Panc1 (cell line): Measurements from ENCODE around the gene ZMYND10. TPM values are rescaled to one million over a fixed set of nuclear protein-coding genes. Genes with fewer than 3 reads are reported as not detected.
A peak's percentile ranks its signal among the peaks of the same experiment; 100 is the strongest.

Source experiments
- ATAC-seq: fragments of 200-7000 bp; cut with Tn5 transposase; 2 replicates; pipeline ENCODE4 v1.9.1; 2020; ENCODE audit warnings: mild to moderate bottlenecking, moderate library complexity
- BruUV-seq: library from RNA; stranded (reverse); fragments of 400-500 nt; replicated peaks from 2 replicates; lab custom pipeline; 2021; lab: Mats Ljungman, UMichigan
- CTCF ChIA-PET: fragments of 300-600 bp; sonication (Branson Sonifier 250); formaldehyde crosslinking; loops from one replicate; lab custom pipeline; 2022; ENCODE audit warnings: antibody characterized with exemption; lab: Charles Lee
- POLR2A ChIA-PET: fragments of 300-600 bp; sonication (Branson Sonifier 250); formaldehyde crosslinking; loops from one replicate; lab custom pipeline; 2022; ENCODE audit warnings: antibody characterized with exemption; lab: Charles Lee
- DNase-seq: peaks from one replicate; pipeline ENCODE4 v3.0.0-alpha.2; 2010; ENCODE audit warnings: low read depth, low spot score
- H3K27ac ChIP-seq: 2 replicates; pipeline ENCODE4 v1.5.1; 2011; ENCODE audit warnings: mild to moderate bottlenecking, low read length, inconsistent platforms
- H3K27me3 ChIP-seq: fragments of 200-500 bp; sonication (Bioruptor generic); 2 replicates; pipeline ENCODE4 v1.6.0; 2014; ENCODE audit warnings: low read length, inconsistent platforms; ENCODE audit not compliant: control insufficient read depth, insufficient read depth
- H3K36me3 ChIP-seq: fragments of 200-500 bp; sonication (Bioruptor generic); 2 replicates; pipeline ENCODE4 v1.5.1; 2014; ENCODE audit warnings: inconsistent platforms, mild to moderate bottlenecking, low read length, moderate library complexity; ENCODE audit not compliant: control insufficient read depth, insufficient read depth
- H3K4me1 ChIP-seq: 2 replicates; pipeline ENCODE4 v1.5.1; 2011; ENCODE audit warnings: inconsistent platforms, mild to moderate bottlenecking, low read length, moderate library complexity; ENCODE audit not compliant: control insufficient read depth, insufficient read depth
- H3K4me3 ChIP-seq, 2 experiments: 2 replicates each; pipeline ENCODE4 v1.5.1; 2011 to 2012; ENCODE audit warnings: low read depth in 2 of 2, low read length in 2 of 2, mild to moderate bottlenecking in 2 of 2, inconsistent platforms in 1 of 2, moderate library complexity in 1 of 2
- H3K9me3 ChIP-seq: fragments of 200-500 bp; sonication (Bioruptor generic); 2 replicates; pipeline ENCODE4 v1.5.1; 2014; ENCODE audit warnings: low read depth, mild to moderate bottlenecking, inconsistent platforms, low read length, moderate library complexity; ENCODE audit not compliant: control insufficient read depth, insufficient read depth
- POLR2AphosphoS5 ChIP-seq: IDR thresholded peaks from 2 replicates; pipeline ENCODE4 v1.6.1; 2012; ENCODE audit warnings: mild to moderate bottlenecking, low read depth, low read length, moderate library complexity
- TCF7L2 ChIP-seq: IDR thresholded peaks from 2 replicates; pipeline ENCODE4 v1.6.1; 2011; ENCODE audit warnings: mild to moderate bottlenecking, low read depth, low read length, inconsistent platforms
- in situ Hi-C: cut with HindIII; loops from 2 replicates; pipeline ENCODE4 v1.10.0; 2016; ENCODE audit warnings: low sequenced_read_pairs, low pct_unique_long_range_greater_than_20kb
- intact Hi-C: fragments of 100-400 bp; cut with micrococcal nuclease; formaldehyde crosslinking; loops from one replicate; pipeline ENCODE4 v1.10.0; 2022; ENCODE audit not compliant: unreplicated experiment
- total RNA-seq: library from RNA; stranded (reverse); gene quantifications from one replicate; pipeline ENCODE4 v1.2.1, GENCODE V29; 2021; ENCODE audit not compliant: unreplicated experiment

ZMYND10 gene
- total RNA-seq, 1 experiment from 2014 or later, result 3.6 TPM

- no TSS peak for BruUV-seq
- in situ Hi-C loops (no loop called here), intact Hi-C loops (no loop called here)
- H3K4me1 ChIP-seq, result peaks cover 9% of the 10 kb centered on the region
- H3K27ac ChIP-seq, result peak within 1 kb of the TSS; percentile 93
- peak; percentile 54; the same call in 1 of the 2 replicates for TF ChIP-seq POLR2AphosphoS5
- no peak for TF ChIP-seq TCF7L2
- H3K27me3 ChIP-seq, result no peaks in the 10 kb centered on the region
- ATAC-seq (peak; percentile 98), DNase-seq (peak; percentile 83)
- ChIA-PET CTCF (interaction anchor here (0.6 to 0.7 kb wide), 2 partner anchors 55 to 66 kb away, joined by 3 to 13 read pairs; no protein-coding TSS in a partner anchor), POLR2A (no interaction called here)
- H3K36me3 ChIP-seq, result no peaks in the 10 kb centered on the region
- H3K9me3 ChIP-seq, result no peaks in the 10 kb centered on the region
- H3K4me3 ChIP-seq, result peak within 1 kb of the TSS; percentile 87 to 89
Measured at GRCh38 chr3:50292159-50293078, 53.1 kb downstream of the ZMYND10 start, which contains the start of gene IFRD2. Gene IFRD2, minus strand, starts transcription at chr3:50292429. Its CDS starts 155 bp downstream, at chr3:50292274.

Other genes starting within 250 kb of the ZMYND10 start
- 69.6 TPM for gene SEMA3F, start 190.4 kb downstream of the ZMYND10 start, total RNA-seq
- gene GNAT1, start 154.1 kb downstream of the ZMYND10 start, total RNA-seq, result not detected
- gene SLC38A3, start 140.5 kb downstream of the ZMYND10 start, total RNA-seq, result 6.0 TPM
- gene GNAI2, start 109.5 kb downstream of the ZMYND10 start, total RNA-seq, result 170 TPM
- gene SEMA3B, start 76.6 kb downstream of the ZMYND10 start, total RNA-seq, result 1.4 TPM
- gene LSMEM2, start 66.6 kb downstream of the ZMYND10 start, total RNA-seq, result not detected
- gene IFRD2, start 53.3 kb downstream of the ZMYND10 start, total RNA-seq, result 111 TPM
- 3.9 TPM for gene HYAL3, start 46.3 kb downstream of the ZMYND10 start, total RNA-seq
- gene NAA80, start 46.3 kb downstream of the ZMYND10 start, total RNA-seq, result 7.2 TPM
- 0.18 TPM for gene HYAL1, start 42.2 kb downstream of the ZMYND10 start, total RNA-seq
- gene HYAL2, start 23.0 kb downstream of the ZMYND10 start, total RNA-seq, result 41.5 TPM
- 35.3 TPM for gene TUSC2, start 17.5 kb downstream of the ZMYND10 start, total RNA-seq
- 17.4 TPM for gene RASSF1, start 4.9 kb downstream of the ZMYND10 start, total RNA-seq
- 14.6 TPM for gene NPRL2, start 5.0 kb upstream of the ZMYND10 start, total RNA-seq
- 27.5 TPM for gene CYB561D2, start 5.1 kb upstream of the ZMYND10 start, total RNA-seq
- 30.2 TPM for gene TMEM115, start 13.8 kb upstream of the ZMYND10 start, total RNA-seq
- gene CACNA2D2, start 157.9 kb upstream of the ZMYND10 start, total RNA-seq, result 0.59 TPM
- gene C3orf18, start 222.0 kb upstream of the ZMYND10 start, total RNA-seq, result 5.0 TPM
- 12.1 TPM for gene HEMK1, start 223.8 kb upstream of the ZMYND10 start, total RNA-seq